Ureter (tissue), 1 donor: ENCODE measurements around the gene POU5F1. TPM values are rescaled to one million over a fixed set of nuclear protein-coding genes. Genes with fewer than 3 reads are reported as not detected.

ENCODE experiments used
- DNase-seq: peaks from one replicate; pipeline ENCODE4 v3.0.0-alpha.2; 2020; ENCODE audit warnings: low spot score
- total RNA-seq: library from RNA; stranded (reverse); gene quantifications from one replicate; pipeline ENCODE4 v1.2.4, GENCODE V29; 2023
- donor health status: DM: yes; HTN: yes; CAD: no.

Gene POU5F1
- total RNA-seq, 1 donor from 2014 or later, result 9.5 TPM

DNA sequence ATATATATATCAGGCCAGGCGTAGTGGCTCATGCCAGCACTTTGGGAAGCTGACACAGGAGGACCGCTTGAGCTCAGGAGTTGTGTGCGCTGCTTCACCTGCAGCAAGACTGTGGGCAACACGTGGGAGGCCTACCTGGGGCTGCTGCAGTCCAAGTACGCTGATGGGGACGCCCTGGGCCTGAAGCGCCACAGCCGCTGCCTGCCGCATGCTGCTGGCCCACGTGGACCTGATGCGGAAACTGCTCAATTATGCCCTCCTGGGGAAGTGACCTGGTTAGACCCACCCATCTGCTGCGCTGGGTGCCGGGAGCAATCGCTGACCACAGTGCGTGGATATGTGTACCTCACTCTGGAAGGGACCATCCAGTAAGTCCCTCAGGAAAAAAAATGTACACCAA is 29.8 kb downstream of the POU5F1 start:
- DNase-seq, result no peak

DNA sequence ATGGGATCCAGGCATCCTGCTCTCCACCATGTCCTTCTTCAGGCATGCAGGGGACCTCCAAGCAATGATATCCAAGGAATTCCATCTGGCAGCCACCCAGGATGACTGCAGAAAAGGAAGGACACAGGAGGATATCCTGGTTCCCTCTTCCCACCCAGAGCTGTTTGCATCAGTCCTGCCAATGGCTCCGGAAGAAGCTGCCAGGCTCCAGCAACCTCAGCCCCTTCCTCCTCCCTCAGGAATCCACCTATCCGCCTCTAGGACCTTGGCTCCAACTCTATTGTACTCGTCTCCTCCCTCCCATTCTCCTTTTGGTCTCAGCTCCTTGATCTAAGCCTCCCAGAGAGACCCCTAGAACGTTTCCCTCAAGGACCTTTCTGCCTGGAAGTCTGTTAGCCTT is 30.9 kb downstream of the POU5F1 start:
- no peak for DNase-seq

DNA sequence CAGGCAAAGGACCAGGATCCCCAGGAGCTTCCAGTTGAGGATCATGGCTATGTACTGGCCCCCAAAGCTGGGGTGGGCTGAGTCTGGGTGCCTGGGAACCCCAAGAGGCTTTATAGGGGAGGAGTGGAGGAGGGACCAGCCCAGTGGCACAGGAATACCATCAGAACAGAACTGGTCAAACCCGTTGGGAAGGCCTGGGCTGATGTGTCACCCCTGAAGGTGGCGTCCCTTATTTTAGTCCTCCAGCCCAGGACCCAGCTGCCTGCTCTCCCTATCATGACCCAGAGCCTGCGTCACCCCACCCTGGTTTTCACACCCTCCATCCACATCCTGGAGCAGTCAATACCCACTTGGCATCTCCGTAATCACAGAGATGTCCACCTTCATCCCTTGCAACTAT is 31.5 kb downstream of the POU5F1 start, which contains the start of gene PSORS1C2:
Gene PSORS1C2, minus strand, starts transcription at position 85 of the 400 bp plus-strand sequence. Its CDS starts 40 bp downstream, at position 45.
- no peak for DNase-seq

- DNase-seq, result no peak
Observed at GRCh38 chr6:31135710-31136109, 34.8 kb downstream of the POU5F1 start.

GRCh38 chr6:31132806-31133205 is 37.7 kb downstream of the POU5F1 start:
- no peak for DNase-seq

DNA sequence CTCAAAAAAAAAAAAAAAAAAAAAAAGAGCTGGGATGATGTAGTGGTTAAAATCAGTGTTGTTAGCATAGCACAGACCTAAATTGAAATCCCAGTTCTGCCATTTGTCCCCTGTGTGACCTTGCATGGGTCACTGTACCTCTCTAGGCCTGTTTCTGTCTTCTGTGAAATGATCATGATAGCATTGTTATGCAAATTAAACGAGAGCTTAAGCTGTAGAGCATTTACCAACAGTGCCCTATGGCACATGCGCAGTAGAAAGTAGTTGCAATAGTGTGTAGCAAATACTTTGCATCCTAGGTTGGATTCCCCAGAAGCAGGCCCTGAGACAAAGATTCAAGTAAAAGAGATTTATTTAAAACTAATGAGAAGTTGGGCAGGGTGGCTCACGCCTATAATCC is 38.9 kb downstream of the POU5F1 start:
- no peak for DNase-seq

GRCh38 chr6:31130751-31131150 is 39.7 kb downstream of the POU5F1 start:
- no peak for DNase-seq

DNA sequence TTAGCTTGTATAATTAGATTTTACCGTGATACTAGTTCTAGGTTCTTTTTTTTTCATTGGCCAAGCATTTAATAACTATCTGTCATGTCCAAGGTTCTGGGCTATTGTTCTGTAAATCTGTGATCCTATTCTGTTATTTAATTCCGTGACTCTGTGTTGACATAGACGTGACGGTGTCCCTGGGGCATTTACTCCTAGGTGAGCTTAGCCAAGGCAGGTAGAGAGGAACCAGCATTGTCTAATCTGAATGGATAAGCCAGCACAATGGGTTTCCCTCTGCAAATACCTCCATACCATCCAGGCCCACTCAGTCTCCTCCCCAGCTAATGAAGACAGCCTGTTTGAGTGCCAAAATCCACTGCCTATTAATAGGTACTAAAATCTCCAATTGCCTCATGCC is 41.4 kb downstream of the POU5F1 start:
- DNase-seq, result no peak

- no peak for DNase-seq
Observed at GRCh38 chr6:31128093-31128676, 42.3 kb downstream of the POU5F1 start.

DNA sequence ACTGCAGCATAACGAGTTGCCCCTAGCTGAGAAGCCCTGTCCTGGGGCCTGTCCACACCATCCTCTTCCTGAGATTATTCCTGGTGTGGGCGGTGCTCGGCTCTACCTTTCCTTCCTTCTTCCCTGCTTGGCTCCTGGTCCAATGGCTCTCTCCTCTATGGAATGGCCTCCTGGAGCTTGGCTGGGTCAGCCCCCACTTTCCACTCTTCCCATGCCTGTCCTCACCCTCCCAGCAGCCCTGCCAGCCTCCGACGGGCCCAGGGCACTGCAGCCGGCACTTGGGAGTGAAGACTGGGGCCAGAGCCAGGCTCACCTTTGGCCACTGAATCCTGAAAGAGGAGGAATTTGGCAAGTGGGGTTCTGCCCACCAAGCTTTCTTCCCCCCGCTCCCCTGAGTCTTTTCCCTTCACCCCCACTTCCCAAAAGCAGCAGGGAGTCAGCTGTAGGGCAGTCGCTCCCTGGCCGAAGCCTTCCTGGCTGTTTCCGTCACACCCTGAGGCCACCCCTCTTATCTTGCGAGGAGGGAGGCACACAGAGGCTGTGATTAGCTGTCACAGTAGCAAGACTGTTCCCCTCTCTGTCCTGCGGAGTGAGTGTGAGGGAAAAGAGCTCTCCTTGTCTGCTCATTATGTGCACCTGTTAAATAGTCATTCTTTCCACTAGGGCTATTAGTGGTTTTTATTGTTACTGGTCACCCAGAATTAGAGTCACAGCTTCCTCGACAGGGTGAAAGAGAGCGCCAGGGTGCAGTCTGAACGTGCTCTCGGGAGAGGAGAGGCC is 43.9 kb downstream of the POU5F1 start:
- DNase-seq, result no peak

DNA sequence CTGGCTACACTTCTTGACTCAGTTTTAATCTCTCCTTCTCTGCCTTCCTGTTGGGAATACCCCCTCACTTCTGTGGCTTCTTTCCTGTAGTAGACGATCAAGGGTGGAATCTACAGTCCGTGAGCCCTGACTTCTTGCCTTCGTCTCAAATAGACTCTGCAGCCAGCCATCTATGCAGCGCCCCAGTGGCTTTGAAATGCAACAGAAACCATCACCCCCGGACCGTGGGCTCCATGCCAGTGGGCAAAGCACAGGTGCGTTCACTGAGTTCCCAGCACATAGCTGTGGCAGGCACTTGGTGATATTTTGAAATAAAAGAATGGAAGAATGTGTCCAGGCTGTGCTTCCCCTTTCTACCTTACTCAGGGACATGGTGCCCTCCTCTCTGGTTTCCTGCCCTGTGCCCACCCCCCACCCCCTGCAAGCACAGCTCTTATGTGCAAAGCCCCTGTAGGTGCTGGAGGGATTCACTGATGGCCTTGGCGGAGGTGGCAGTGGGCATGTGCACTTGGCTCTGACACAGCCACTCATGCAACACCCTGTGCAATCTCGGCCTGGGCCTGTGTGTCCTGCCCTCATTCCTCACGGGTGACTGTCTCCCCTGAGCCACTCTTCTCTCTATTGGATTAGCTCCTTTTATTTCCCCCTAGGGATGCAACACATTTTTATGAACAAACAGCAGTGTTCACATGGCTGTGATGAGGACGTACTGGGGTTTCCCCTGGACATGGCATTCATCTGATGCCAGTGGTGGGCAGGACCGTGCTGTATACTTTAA is 44.7 kb downstream of the POU5F1 start:
- no peak for DNase-seq

GRCh38 chr6:31125162-31125561 is 45.3 kb downstream of the POU5F1 start:
- DNase-seq, result peak; percentile 59

GRCh38 chr6:31122791-31123706 is 47.4 kb downstream of the POU5F1 start:
- DNase-seq, result peak; percentile 90

DNA sequence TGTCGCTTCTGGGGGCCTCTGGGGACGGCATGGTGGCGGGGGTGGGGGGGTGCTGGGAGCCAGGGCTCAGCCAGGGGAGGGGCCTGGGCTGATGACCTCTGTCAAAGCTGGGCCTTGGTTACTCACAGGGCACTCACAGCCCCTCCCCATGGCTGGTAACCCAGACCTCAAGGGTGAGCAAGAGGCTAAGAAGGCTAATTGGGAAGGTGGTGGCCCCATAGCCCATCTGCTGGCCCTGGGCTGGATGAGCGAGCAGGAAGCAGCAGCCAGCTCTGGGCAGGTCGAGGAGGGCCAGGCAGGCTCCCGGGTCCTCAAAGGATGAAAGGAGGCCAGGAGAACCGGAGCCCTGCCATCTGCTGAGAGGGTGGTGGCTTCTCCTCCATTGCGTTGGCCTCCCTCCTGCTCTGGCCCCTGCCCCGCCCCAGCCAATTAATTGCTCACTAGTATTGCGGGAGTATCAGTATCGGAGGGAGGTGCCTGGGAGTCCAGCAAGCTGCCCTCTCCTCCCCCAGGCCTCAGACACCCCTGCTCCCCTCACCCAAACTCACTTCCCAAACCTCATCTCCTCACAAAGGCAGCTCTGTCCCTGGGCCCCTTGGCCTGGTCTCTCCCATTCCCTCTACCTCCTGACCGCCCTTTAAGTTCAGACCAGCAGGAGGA is 49.2 kb downstream of the POU5F1 start:
- DNase-seq, result no peak

DNA sequence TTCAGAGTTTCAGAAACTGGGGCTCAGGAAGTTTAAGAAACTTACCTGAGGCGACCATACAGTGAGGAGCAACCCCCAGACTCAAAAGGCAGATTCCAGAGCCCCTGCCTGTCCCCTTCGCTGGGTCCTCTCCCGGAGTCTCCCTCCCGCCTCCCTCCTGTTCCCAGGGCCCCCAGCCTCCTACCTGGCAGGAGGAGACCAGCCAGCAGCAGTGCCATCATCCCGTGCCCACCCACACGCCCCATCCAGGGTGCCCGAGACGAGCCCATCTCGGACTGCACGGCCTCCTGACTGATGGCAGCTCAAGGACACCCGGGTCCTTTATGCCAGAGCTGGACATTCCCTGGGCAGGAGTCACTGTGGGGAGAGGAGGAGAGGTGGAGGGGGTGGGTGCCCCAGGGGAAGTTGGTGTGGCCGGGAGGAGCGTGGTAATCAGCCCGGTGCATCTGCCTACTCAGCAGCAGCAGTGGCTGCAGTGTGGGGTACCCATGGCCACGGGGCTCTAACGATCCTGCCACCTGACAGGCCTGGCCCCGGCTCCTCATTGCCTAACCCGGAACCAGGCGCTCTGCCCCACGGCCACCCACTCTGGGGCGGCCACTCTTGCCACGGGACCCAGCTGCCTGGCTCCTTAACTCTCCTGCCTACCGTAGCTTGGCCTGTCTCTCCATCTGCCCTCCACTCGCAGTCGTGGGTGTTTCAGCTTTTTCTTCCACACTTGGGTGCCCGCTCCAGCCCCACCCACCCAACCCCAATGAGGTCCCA is 50.1 kb downstream of the POU5F1 start, which contains the start of gene CDSN:
Gene CDSN, minus strand, starts transcription at position 296 of the 765 bp plus-strand sequence. Its CDS starts 27 bp downstream, at position 269.
- no peak for DNase-seq

- DNase-seq, result no peak
Observed at GRCh38 chr6:31118178-31118577, 52.3 kb downstream of the POU5F1 start.

GRCh38 chr6:31116661-31117385 is 53.7 kb downstream of the POU5F1 start:
- no peak for DNase-seq

- DNase-seq, result no peak
Observed at GRCh38 chr6:31115941-31116560, 54.4 kb downstream of the POU5F1 start.
